Kidney epithelial cell (primary cell): ENCODE measurements around the gene IRF2BP2. TPM values are rescaled to one million over a fixed set of nuclear protein-coding genes. Genes with fewer than 3 reads are reported as not detected.

Source experiments
- DNase-seq: peaks from one replicate; pipeline ENCODE4 v3.0.0-alpha.2; 2010; ENCODE audit warnings: low read depth
- H3K27me3 ChIP-seq: 2 replicates; pipeline ENCODE4 v1.6.0; 2011; ENCODE audit warnings: low read length; ENCODE audit not compliant: control insufficient read depth, insufficient read depth
- H3K36me3 ChIP-seq: 2 replicates; pipeline ENCODE4 v1.5.1; 2011; ENCODE audit warnings: low read length; ENCODE audit not compliant: control insufficient read depth, insufficient read depth
- H3K4me3 ChIP-seq: 2 replicates; pipeline ENCODE4 v1.5.1; 2011; ENCODE audit warnings: low read depth, mild to moderate bottlenecking, control low read depth, low read length
- CTCF ChIP-seq: IDR thresholded peaks from 2 replicates; pipeline ENCODE4 v1.5.1; 2011; ENCODE audit warnings: mild to moderate bottlenecking, moderate library complexity, low read length, control low read depth, inconsistent platforms; ENCODE audit not compliant: insufficient read depth, poor library complexity, severe bottlenecking
- total RNA-seq: library from RNA; depleted of rRNA; stranded (reverse); fragments of >200 nt; gene quantifications from 2 replicates; pipeline ENCODE4 v1.2.3, GENCODE V29; 2015

The IRF2BP2 gene
- total RNA-seq, 1 donor from 2014 or later = 85.5 TPM

- DNase-seq = no peak
These were observed 36.0 kb upstream of the IRF2BP2 start for GRCh38 chr1:234645964-234646363.

GRCh38 chr1:234645474-234645953 lies 35.5 kb upstream of the IRF2BP2 start:
- Histone ChIP-seq H3K36me3 (no peaks in the 10 kb centered on the region), H3K4me3 (no peak overlapping the region), H3K27me3 (no peaks in the 10 kb centered on the region)
- TF ChIP-seq CTCF = no peak
- no peak for DNase-seq

More at GRCh38 chr1:234645964-234646363, 36.0 kb upstream of the IRF2BP2 start:
- H3K36me3 ChIP-seq = no peaks in the 10 kb centered on the region
- TF ChIP-seq CTCF = no peak
- no peaks in the 10 kb centered on the region for H3K27me3 ChIP-seq
- H3K4me3 ChIP-seq = no peak overlapping the region

GRCh38 chr1:234644928-234645327 lies 35.0 kb upstream of the IRF2BP2 start:
- H3K4me3 ChIP-seq = no peak overlapping the region
- no peak for DNase-seq
- H3K27me3 ChIP-seq = no peaks in the 10 kb centered on the region
- no peak for TF ChIP-seq CTCF
- no peaks in the 10 kb centered on the region for H3K36me3 ChIP-seq

- no peak for DNase-seq
- no peaks in the 10 kb centered on the region for H3K27me3 ChIP-seq
- H3K36me3 ChIP-seq = no peaks in the 10 kb centered on the region
- H3K4me3 ChIP-seq = no peak overlapping the region
- TF ChIP-seq CTCF = no peak
These were observed 33.8 kb upstream of the IRF2BP2 start for GRCh38 chr1:234643850-234644134.

- Histone ChIP-seq H3K36me3 (no peaks in the 10 kb centered on the region), H3K27me3 (no peaks in the 10 kb centered on the region), H3K4me3 (no peak overlapping the region)
- DNase-seq = no peak
- no peak for TF ChIP-seq CTCF
These were observed 33.3 kb upstream of the IRF2BP2 start for GRCh38 chr1:234643111-234643849.

- no peaks in the 10 kb centered on the region for H3K36me3 ChIP-seq
- no peak for DNase-seq
- no peaks in the 10 kb centered on the region for H3K27me3 ChIP-seq
- no peak overlapping the region for H3K4me3 ChIP-seq
- no peak for TF ChIP-seq CTCF
These were observed 32.5 kb upstream of the IRF2BP2 start for GRCh38 chr1:234642428-234642827.
